ENCODE results near the gene C1QTNF8. TPM values are rescaled to one million over a fixed set of nuclear protein-coding genes. Genes with fewer than 3 reads are reported as not detected.

C1QTNF8 gene
- total and polyA plus RNA-seq, 2 of the 13 experiments (the other 11 are each of a cell fraction or from before 2014, with no cell fraction given), result 0.09 TPM; not detected in 1

DNA sequence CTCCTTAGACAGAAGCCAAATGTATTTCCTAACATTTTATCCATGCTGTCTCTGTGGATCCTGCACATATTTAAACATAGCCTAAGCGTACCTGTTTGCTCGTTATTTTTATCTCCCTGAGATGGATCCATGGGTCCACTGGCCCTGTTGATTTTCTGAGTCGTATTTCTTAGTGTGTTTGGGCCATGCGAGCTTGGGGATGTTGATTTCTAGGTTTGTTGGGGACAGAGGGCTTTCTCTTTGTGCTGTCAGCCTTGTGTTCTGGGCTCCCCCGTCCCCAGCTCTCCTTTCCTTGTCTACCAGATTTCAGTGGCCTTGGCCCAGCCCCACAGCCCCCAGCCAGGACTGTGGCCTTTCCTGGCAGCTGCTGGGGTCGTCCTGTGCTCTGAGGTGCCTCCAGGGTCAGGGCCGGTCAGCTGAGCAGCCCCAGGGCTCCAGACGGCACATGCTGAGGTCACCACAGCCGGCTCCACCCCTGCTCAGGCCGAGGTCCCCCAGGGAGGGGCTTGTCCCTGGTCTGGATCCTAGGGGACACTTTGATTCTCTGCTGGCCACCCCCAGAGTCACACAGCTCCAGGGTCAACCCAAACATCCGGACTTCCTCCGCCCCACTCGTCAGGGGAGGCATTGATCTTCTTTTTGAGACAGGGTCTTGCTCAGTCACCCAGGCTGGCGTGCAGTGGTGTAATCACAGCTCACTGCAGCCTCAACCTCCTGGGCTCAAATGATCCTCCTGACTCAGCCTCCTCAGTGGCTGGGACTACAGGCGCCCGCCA lies 19.1 kb downstream of the C1QTNF8 start (continued):
- TF ChIP-seq ZNF609 (CRISPR knock-in tag; IDR thresholded peaks at IDR 0.05; ENCODE audit: borderline replicate concordance), result peak; percentile 84; the same call in 1 of the 2 replicates
- TF ChIP-seq, protein P1, sequence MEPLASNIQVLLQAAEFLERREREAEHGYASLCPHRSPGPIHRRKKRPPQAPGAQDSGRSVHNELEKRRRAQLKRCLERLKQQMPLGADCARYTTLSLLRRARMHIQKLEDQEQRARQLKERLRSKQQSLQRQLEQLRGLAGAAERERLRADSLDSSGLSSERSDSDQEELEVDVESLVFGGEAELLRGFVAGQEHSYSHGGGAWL (CRISPR knock-in tag; IDR thresholded peaks at IDR 0.05), result no peak
- TF ChIP-seq, protein P2, sequence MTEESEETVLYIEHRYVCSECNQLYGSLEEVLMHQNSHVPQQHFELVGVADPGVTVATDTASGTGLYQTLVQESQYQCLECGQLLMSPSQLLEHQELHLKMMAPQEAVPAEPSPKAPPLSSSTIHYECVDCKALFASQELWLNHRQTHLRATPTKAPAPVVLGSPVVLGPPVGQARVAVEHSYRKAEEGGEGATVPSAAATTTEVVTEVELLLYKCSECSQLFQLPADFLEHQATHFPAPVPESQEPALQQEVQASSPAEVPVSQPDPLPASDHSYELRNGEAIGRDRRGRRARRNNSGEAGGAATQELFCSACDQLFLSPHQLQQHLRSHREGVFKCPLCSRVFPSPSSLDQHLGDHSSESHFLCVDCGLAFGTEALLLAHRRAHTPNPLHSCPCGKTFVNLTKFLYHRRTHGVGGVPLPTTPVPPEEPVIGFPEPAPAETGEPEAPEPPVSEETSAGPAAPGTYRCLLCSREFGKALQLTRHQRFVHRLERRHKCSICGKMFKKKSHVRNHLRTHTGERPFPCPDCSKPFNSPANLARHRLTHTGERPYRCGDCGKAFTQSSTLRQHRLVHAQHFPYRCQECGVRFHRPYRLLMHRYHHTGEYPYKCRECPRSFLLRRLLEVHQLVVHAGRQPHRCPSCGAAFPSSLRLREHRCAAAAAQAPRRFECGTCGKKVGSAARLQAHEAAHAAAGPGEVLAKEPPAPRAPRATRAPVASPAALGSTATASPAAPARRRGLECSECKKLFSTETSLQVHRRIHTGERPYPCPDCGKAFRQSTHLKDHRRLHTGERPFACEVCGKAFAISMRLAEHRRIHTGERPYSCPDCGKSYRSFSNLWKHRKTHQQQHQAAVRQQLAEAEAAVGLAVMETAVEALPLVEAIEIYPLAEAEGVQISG (CRISPR knock-in tag; IDR thresholded peaks at IDR 0.05), result peak; percentile 39; the same call in 1 of the 2 replicates
- peak; percentile 76; the same call in 1 of the 2 replicates for TF ChIP-seq CCDC6 (CRISPR knock-in tag; IDR thresholded peaks at IDR 0.05)
- TF ChIP-seq ZBTB39 (CRISPR knock-in tag; IDR thresholded peaks at IDR 0.05), result no peak
- TF ChIP-seq ZSCAN30 (CRISPR knock-in tag; IDR thresholded peaks at IDR 0.05), result no peak
- TF ChIP-seq E2F5 (CRISPR knock-in tag; conservative IDR thresholded peaks at IDR 0.05), result no peak
- TF ChIP-seq PRDM10 (CRISPR knock-in tag; IDR thresholded peaks at IDR 0.05; ENCODE audit: low read depth), result peak; percentile 33; the same call in 1 of the 2 replicates
- no peak for TF ChIP-seq ZNF354B (CRISPR knock-in tag; IDR thresholded peaks at IDR 0.05)
- peak; percentile 23 to 93; a peak in 2 of 4 replicates for TF ChIP-seq NR2F1 (CRISPR knock-in tag; IDR thresholded peaks at IDR 0.05)
